ENCODE data around the gene ATP5F1C.
A peak's percentile ranks its signal among the peaks of the same experiment; 100 is the strongest.

ATP5F1C gene

DNA sequence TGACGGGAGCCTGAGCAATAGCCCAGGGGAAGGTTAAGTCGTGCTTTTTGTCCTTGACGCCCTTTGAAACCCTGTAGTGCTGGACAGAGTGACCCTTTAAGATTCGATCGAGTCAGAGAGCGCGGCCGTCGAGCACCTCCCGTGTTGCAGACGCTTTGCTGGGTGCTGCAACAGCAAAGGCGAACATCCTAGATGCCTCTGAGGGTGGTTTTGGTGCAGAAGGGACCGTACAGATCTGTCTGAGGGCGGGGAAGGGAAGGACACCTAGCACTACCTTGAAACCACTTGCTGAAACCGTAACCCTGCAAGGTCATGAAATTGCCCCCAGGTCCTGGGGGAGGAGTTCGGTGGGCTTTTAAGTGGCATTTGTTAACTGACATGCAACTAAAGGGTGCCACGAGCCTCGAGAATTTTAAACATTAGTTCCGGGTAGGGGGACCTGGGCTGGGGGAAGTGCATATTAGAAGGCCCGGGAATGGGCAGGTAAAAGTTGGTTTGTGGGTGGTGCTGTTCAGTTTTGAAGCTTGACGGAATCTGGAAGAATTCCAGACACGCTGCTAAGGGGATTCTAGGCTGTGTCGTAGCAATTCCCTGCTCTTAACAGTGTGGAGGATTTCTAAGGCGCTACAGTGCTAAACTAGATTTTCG, 786 bp downstream of the ATP5F1C start:
- Histone ChIP-seq H3K4me3 (ENCODE audit: low read depth, low read length) (peak overlapping the region; percentile 93), H3K36me3 (ENCODE audit: control insufficient read depth in 2 of 2, insufficient read depth in 1 of 2, low read length in 2 of 2) (peaks cover 10 to 38% of the 10 kb centered on the region in 2 experiments; a peak in 2 of 3 replicates), H3K4me1 (ENCODE audit: control insufficient read depth, insufficient read depth, low read length) (peaks cover 6% of the 10 kb centered on the region; the same call in 1 of the 2 replicates), H3K27ac (ENCODE audit: extremely low read depth, low read depth, low read length) (peak overlapping the region; percentile 86; the same call in 1 of the 2 replicates), H3K9me3 (ENCODE audit: control insufficient read depth, insufficient read depth, low read depth, low read length) (no peaks in the 10 kb centered on the region)
- TF ChIP-seq ZNF10 (tag by site-specific recombination; IDR thresholded peaks at IDR 0.05) = no peak
- TF ChIP-seq ZBTB17 (tag by site-specific recombination; IDR thresholded peaks at IDR 0.05) = no peak
- TF ChIP-seq, protein P1, sequence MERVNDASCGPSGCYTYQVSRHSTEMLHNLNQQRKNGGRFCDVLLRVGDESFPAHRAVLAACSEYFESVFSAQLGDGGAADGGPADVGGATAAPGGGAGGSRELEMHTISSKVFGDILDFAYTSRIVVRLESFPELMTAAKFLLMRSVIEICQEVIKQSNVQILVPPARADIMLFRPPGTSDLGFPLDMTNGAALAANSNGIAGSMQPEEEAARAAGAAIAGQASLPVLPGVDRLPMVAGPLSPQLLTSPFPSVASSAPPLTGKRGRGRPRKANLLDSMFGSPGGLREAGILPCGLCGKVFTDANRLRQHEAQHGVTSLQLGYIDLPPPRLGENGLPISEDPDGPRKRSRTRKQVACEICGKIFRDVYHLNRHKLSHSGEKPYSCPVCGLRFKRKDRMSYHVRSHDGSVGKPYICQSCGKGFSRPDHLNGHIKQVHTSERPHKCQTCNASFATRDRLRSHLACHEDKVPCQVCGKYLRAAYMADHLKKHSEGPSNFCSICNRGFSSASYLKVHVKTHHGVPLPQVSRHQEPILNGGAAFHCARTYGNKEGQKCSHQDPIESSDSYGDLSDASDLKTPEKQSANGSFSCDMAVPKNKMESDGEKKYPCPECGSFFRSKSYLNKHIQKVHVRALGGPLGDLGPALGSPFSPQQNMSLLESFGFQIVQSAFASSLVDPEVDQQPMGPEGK (tag by site-specific recombination; IDR thresholded peaks at IDR 0.05) = peak; percentile 12
- TF ChIP-seq, protein P2, sequence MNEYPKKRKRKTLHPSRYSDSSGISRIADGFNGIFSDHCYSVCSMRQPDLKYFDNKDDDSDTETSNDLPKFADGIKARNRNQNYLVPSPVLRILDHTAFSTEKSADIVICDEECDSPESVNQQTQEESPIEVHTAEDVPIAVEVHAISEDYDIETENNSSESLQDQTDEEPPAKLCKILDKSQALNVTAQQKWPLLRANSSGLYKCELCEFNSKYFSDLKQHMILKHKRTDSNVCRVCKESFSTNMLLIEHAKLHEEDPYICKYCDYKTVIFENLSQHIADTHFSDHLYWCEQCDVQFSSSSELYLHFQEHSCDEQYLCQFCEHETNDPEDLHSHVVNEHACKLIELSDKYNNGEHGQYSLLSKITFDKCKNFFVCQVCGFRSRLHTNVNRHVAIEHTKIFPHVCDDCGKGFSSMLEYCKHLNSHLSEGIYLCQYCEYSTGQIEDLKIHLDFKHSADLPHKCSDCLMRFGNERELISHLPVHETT (tag by site-specific recombination; IDR thresholded peaks at IDR 0.05) = no peak
- peak; percentile 90 for TF ChIP-seq ZBTB20 (tag by site-specific recombination; IDR thresholded peaks at IDR 0.05)
- no peak for TF ChIP-seq ZBTB7A (tag by site-specific recombination; IDR thresholded peaks at IDR 0.05; ENCODE audit: low read depth)
- TF ChIP-seq, protein P3, sequence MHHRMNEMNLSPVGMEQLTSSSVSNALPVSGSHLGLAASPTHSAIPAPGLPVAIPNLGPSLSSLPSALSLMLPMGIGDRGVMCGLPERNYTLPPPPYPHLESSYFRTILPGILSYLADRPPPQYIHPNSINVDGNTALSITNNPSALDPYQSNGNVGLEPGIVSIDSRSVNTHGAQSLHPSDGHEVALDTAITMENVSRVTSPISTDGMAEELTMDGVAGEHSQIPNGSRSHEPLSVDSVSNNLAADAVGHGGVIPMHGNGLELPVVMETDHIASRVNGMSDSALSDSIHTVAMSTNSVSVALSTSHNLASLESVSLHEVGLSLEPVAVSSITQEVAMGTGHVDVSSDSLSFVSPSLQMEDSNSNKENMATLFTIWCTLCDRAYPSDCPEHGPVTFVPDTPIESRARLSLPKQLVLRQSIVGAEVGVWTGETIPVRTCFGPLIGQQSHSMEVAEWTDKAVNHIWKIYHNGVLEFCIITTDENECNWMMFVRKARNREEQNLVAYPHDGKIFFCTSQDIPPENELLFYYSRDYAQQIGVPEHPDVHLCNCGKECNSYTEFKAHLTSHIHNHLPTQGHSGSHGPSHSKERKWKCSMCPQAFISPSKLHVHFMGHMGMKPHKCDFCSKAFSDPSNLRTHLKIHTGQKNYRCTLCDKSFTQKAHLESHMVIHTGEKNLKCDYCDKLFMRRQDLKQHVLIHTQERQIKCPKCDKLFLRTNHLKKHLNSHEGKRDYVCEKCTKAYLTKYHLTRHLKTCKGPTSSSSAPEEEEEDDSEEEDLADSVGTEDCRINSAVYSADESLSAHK (tag by site-specific recombination; IDR thresholded peaks at IDR 0.05) = no peak
- TF ChIP-seq SP2 (tag by site-specific recombination; IDR thresholded peaks at IDR 0.05) = peak; percentile 43
- no peak for TF ChIP-seq ZNF549 (tag by site-specific recombination; IDR thresholded peaks at IDR 0.05)
- TF ChIP-seq ZNF335 (tag by site-specific recombination; conservative IDR thresholded peaks at IDR 0.05) = peak; percentile 97
- TF ChIP-seq ZNF202 (tag by site-specific recombination; IDR thresholded peaks at IDR 0.05; ENCODE audit: borderline replicate concordance) = no peak
- TF ChIP-seq ZNF274 (IDR thresholded peaks at IDR 0.05; ENCODE audit: low read length) = no peak
- TF ChIP-seq ZNF274 (tag by site-specific recombination; IDR thresholded peaks at IDR 0.05; ENCODE audit: borderline replicate concordance) = no peak
- TF ChIP-seq SP3 (tag by site-specific recombination; IDR thresholded peaks at IDR 0.05) = peak; percentile 37
- TF ChIP-seq ZNF37A (tag by site-specific recombination; IDR thresholded peaks at IDR 0.05) = no peak
- TF ChIP-seq, protein P4, sequence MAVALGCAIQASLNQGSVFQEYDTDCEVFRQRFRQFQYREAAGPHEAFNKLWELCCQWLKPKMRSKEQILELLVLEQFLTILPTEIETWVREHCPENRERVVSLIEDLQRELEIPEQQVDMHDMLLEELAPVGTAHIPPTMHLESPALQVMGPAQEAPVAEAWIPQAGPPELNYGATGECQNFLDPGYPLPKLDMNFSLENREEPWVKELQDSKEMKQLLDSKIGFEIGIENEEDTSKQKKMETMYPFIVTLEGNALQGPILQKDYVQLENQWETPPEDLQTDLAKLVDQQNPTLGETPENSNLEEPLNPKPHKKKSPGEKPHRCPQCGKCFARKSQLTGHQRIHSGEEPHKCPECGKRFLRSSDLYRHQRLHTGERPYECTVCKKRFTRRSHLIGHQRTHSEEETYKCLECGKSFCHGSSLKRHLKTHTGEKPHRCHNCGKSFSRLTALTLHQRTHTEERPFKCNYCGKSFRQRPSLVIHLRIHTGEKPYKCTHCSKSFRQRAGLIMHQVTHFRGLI (tag by site-specific recombination; IDR thresholded peaks at IDR 0.05) = no peak
- TF ChIP-seq ZNF248 (tag by site-specific recombination; IDR thresholded peaks at IDR 0.05) = no peak
- TF ChIP-seq ZNF24 (tag by site-specific recombination; IDR thresholded peaks at IDR 0.05) = no peak
- no peak for TF ChIP-seq ZNF600 (tag by site-specific recombination; IDR thresholded peaks at IDR 0.05)
- TF ChIP-seq MZF1 (tag by site-specific recombination; IDR thresholded peaks at IDR 0.05; ENCODE audit: borderline replicate concordance) = peak; percentile 68; the same call in 1 of the 2 replicates
- no peak for TF ChIP-seq ZNF792 (tag by site-specific recombination; IDR thresholded peaks at IDR 0.05)
- no peak for TF ChIP-seq ZNF76 (tag by site-specific recombination; IDR thresholded peaks at IDR 0.05; ENCODE audit: borderline replicate concordance, low read depth)
- TF ChIP-seq, protein P5, sequence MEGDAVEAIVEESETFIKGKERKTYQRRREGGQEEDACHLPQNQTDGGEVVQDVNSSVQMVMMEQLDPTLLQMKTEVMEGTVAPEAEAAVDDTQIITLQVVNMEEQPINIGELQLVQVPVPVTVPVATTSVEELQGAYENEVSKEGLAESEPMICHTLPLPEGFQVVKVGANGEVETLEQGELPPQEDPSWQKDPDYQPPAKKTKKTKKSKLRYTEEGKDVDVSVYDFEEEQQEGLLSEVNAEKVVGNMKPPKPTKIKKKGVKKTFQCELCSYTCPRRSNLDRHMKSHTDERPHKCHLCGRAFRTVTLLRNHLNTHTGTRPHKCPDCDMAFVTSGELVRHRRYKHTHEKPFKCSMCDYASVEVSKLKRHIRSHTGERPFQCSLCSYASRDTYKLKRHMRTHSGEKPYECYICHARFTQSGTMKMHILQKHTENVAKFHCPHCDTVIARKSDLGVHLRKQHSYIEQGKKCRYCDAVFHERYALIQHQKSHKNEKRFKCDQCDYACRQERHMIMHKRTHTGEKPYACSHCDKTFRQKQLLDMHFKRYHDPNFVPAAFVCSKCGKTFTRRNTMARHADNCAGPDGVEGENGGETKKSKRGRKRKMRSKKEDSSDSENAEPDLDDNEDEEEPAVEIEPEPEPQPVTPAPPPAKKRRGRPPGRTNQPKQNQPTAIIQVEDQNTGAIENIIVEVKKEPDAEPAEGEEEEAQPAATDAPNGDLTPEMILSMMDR (tag by site-specific recombination; IDR thresholded peaks at IDR 0.05) = no peak
- TF ChIP-seq, protein P6, sequence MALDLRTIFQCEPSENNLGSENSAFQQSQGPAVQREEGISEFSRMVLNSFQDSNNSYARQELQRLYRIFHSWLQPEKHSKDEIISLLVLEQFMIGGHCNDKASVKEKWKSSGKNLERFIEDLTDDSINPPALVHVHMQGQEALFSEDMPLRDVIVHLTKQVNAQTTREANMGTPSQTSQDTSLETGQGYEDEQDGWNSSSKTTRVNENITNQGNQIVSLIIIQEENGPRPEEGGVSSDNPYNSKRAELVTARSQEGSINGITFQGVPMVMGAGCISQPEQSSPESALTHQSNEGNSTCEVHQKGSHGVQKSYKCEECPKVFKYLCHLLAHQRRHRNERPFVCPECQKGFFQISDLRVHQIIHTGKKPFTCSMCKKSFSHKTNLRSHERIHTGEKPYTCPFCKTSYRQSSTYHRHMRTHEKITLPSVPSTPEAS (tag by site-specific recombination; IDR thresholded peaks at IDR 0.05) = no peak
- peak; percentile 61 for TF ChIP-seq GLIS2 (tag by site-specific recombination; IDR thresholded peaks at IDR 0.05)
- ChIA-PET CTCF (interaction anchor here (0.6 kb wide), 1 partner anchor 263 kb away, joined by 3 read pairs; no protein-coding TSS in a partner anchor), POLR2A (interaction anchor here (0.6 to 2.9 kb wide), 12 partner anchors 9 to 1977 kb away, joined by 3 to 33 read pairs (median 4); partner anchors contain the start of genes GATA3 and TAF3)
